ENCODE measurements around the gene ACE2. TPM values are rescaled to one million over a fixed set of nuclear protein-coding genes. Genes with fewer than 3 reads are reported as not detected.

Gene ACE2
- total RNA-seq, 2 donors from 2014 or later: 6.2 to 17.5 TPM

DNA sequence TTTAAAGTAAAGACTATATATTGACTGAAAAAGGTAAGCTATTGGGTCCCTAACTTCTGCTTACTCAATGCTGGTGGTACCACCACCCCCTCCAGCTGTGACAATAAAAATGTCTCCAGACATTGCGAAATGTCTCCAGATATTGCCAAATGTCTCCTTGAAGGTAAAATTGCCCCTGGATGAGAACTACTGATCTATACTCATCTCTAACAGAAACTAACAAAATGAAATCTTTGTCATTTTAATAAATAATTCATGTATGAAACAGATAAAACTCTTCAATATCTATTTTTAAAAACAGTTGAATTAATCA is 43.8 kb upstream of the ACE2 start:
- Histone ChIP-seq H3K9me3 (no peaks in the 10 kb centered on the region), H3K4me3 (no peak overlapping the region), H3K4me1 (no peaks in the 10 kb centered on the region), H3K36me3 (replicated peaks in 1 of 2; ENCODE audit: insufficient read depth in 1 of 2, low read depth in 2 of 2) (no peaks in the 10 kb centered on the region), H3K27ac (no peak overlapping the region), H3K27me3 (no peaks in the 10 kb centered on the region)
- DNase-seq: no peak
- intact Hi-C loops (cut with DNase I): no loop called here
- no peak for TF ChIP-seq POLR2A (IDR thresholded peaks at IDR 0.05)
- TF ChIP-seq, protein P1, sequence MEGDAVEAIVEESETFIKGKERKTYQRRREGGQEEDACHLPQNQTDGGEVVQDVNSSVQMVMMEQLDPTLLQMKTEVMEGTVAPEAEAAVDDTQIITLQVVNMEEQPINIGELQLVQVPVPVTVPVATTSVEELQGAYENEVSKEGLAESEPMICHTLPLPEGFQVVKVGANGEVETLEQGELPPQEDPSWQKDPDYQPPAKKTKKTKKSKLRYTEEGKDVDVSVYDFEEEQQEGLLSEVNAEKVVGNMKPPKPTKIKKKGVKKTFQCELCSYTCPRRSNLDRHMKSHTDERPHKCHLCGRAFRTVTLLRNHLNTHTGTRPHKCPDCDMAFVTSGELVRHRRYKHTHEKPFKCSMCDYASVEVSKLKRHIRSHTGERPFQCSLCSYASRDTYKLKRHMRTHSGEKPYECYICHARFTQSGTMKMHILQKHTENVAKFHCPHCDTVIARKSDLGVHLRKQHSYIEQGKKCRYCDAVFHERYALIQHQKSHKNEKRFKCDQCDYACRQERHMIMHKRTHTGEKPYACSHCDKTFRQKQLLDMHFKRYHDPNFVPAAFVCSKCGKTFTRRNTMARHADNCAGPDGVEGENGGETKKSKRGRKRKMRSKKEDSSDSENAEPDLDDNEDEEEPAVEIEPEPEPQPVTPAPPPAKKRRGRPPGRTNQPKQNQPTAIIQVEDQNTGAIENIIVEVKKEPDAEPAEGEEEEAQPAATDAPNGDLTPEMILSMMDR (IDR thresholded peaks at IDR 0.05): no peak
- WGBS, 2 donors: 92 to 100% methylated on average over 1 of the region's 1 CpG
- ATAC-seq: no peak

DNA sequence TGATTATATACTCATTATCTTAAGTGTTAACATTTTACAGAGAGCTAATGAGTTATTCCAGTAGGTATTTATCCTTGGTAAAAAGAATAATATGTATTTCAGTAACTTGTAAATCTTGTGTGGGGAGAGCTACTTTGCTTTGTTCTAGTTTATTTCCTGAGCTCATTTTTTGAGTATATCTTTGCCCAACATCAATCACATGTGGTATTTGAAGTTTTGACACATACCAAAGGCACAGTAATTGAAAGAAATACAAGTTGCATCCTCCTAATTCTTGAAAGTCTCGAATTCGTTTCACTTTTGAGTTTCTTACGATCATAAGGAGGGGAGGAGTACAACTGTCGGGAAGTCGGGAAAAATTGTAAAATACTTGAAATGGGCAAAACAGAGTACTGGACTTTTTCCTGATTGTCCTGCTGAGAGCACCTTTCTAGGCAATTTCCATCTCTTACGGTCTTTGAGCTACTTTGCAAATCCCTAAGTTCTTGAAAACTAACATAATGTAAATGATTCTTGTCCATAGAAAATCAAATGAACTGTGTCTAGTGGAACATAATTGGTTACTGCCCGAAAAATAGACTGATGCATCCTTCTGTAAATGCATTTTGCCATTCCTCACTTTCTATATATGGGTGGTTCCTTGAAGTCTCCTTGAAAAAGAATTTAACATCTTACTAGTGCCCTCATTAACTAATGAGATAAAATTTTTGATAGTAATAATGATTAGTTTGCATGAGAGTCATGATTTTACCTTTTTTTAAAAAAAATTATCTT is 43.2 kb upstream of the ACE2 start:
- no peaks in the 10 kb centered on the region for H3K4me1 ChIP-seq
- H3K4me3 ChIP-seq: no peak overlapping the region
- no peak overlapping the region for H3K27ac ChIP-seq
- H3K27me3 ChIP-seq: no peaks in the 10 kb centered on the region
- TF ChIP-seq, protein P1 (IDR thresholded peaks at IDR 0.05): no peak
- no peak for TF ChIP-seq POLR2A (IDR thresholded peaks at IDR 0.05)
- H3K36me3 ChIP-seq (replicated peaks in 1 of 2; ENCODE audit: insufficient read depth in 1 of 2, low read depth in 2 of 2): no peaks in the 10 kb centered on the region
- intact Hi-C loops (cut with DNase I): no loop called here
- no peaks in the 10 kb centered on the region for H3K9me3 ChIP-seq
- ATAC-seq (no peak), DNase-seq (no peak)
- 79 to 81% methylated on average over 7 of the region's 7 CpGs for WGBS, 2 donors

DNA sequence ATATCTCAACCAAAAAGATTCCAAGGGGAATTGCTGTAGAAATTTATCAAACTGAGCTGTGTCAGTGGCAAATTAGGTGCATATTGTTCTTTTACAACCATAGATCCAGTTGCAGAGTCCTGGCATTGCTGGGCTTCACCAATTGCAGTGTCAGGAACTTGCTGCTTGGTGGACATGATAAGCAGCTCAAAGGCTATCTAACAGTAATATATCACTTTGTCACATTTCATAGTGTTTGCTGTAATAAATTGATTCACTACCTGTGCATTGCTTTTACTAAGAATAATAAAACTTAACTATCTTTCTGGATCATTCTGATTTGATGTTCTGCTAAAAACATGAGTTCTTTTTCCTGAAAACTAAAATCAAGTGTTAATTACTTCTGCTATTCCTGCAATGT is 30.9 kb upstream of the ACE2 start:
- H3K27ac ChIP-seq: no peak overlapping the region
- H3K36me3 ChIP-seq (replicated peaks in 1 of 2; ENCODE audit: insufficient read depth in 1 of 2, low read depth in 2 of 2): no peaks in the 10 kb centered on the region
- no peaks in the 10 kb centered on the region for H3K27me3 ChIP-seq
- no peak overlapping the region for H3K4me3 ChIP-seq
- no peak for ATAC-seq
- DNase-seq: no peak
- TF ChIP-seq, protein P1 (IDR thresholded peaks at IDR 0.05): no peak
- TF ChIP-seq POLR2A (IDR thresholded peaks at IDR 0.05): no peak
- no peaks in the 10 kb centered on the region for H3K4me1 ChIP-seq
- intact Hi-C loops (cut with DNase I): no loop called here
- no peaks in the 10 kb centered on the region for H3K9me3 ChIP-seq

DNA sequence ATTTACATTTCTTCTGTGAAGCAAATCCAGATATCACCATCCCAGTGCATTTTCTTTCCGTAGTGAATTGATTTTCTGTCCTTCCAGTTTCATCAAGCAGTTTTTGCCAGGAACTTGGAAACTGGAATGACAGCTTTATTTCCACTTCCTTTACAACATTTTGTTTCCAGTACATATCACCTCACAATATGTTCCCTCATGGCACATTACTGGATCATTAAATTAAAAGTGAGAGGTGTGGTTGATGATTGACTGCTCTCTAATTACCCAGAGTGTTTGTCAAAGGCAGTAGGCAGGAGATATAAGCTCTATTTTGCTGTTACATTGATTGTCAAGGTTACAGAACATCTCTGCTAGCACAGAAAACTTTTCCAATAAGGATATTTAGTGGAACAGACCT is 22.3 kb upstream of the ACE2 start:
- no peaks in the 10 kb centered on the region for H3K36me3 ChIP-seq (replicated peaks in 1 of 2; ENCODE audit: insufficient read depth in 1 of 2, low read depth in 2 of 2)
- no peaks in the 10 kb centered on the region for H3K9me3 ChIP-seq
- WGBS, 2 donors: 19 to 22% methylated on average over 1 of the region's 1 CpG
- DNase-seq (no peak), ATAC-seq (no peak)
- TF ChIP-seq, protein P1 (IDR thresholded peaks at IDR 0.05): no peak
- no peak for TF ChIP-seq POLR2A (IDR thresholded peaks at IDR 0.05)
- H3K27ac ChIP-seq: peak overlapping the region in 1 of 4 donors; percentile 6
- H3K27me3 ChIP-seq: no peaks in the 10 kb centered on the region
- intact Hi-C loops (cut with DNase I): no loop called here
- no peak overlapping the region for H3K4me3 ChIP-seq
- no peaks in the 10 kb centered on the region for H3K4me1 ChIP-seq
